ENCODE data around the gene HSP90AB1. TPM values are rescaled to one million over a fixed set of nuclear protein-coding genes. Genes with fewer than 3 reads are reported as not detected.

Gene HSP90AB1
- total and polyA plus RNA-seq, 11 donors: 375 to 1,040 (median 857) TPM

DNA sequence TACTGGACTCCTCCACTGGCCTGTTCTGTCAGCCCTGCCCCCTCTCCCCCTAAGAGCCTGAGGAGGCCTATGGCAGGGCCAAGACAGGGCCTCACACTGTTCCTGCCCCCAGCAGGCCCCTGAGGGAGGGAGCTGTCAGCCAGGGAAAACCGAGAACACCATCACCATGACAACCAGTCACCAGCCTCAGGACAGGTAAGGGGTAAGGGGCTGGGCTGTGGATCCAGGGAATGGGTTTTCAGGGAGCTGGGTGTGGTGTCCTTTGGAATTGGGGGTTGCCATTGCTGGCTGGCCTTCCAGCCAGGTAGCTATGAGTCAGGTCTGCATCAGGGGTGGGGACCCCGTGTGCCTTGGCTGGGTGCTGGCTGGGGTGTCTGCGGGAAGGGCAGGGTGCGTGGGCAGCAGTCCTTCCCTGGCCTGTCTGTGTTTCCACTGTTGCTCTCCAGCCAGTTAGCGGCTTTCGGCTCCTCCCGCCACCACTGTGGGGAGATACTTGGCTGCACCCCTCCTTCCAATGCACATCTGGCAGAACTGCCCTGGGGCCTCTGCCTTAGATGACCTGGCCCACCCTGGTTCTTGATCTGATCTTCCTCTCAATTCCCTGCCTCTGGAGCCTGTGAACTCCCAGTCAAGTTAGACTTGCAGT is 19.6 kb upstream of the HSP90AB1 start:
- ATAC-seq: peak in 2 of 4 donors; percentile 12 to 21
- H3K4me3 ChIP-seq: peak overlapping the region in 11 of 12 donors; percentile 12 to 56 (median 43)
- intact Hi-C loops (cut with DNase I): no loop called here
- peak overlapping the region; percentile 81 to 99 (median 92) for H3K27ac ChIP-seq
- peak in 2 of 5 donors; percentile 45 to 59 for DNase-seq
- 31 to 59% (median 44%) methylated on average over 4 to 7 of the region's 7 CpGs for WGBS, 4 donors
- no peak for TF ChIP-seq POLR2A (IDR thresholded peaks at IDR 0.05)
- TF ChIP-seq, protein P1, sequence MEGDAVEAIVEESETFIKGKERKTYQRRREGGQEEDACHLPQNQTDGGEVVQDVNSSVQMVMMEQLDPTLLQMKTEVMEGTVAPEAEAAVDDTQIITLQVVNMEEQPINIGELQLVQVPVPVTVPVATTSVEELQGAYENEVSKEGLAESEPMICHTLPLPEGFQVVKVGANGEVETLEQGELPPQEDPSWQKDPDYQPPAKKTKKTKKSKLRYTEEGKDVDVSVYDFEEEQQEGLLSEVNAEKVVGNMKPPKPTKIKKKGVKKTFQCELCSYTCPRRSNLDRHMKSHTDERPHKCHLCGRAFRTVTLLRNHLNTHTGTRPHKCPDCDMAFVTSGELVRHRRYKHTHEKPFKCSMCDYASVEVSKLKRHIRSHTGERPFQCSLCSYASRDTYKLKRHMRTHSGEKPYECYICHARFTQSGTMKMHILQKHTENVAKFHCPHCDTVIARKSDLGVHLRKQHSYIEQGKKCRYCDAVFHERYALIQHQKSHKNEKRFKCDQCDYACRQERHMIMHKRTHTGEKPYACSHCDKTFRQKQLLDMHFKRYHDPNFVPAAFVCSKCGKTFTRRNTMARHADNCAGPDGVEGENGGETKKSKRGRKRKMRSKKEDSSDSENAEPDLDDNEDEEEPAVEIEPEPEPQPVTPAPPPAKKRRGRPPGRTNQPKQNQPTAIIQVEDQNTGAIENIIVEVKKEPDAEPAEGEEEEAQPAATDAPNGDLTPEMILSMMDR (IDR thresholded peaks at IDR 0.05): no peak
- H3K27me3 ChIP-seq: no peaks in the 10 kb centered on the region
- H3K4me1 ChIP-seq: peaks cover 6 to 98% (median 69%) of the 10 kb centered on the region in 12 donors
- no peaks in the 10 kb centered on the region for H3K9me3 ChIP-seq
- H3K36me3 ChIP-seq: peaks cover 0 to 37% (median 28%) of the 10 kb centered on the region in 9 donors

DNA sequence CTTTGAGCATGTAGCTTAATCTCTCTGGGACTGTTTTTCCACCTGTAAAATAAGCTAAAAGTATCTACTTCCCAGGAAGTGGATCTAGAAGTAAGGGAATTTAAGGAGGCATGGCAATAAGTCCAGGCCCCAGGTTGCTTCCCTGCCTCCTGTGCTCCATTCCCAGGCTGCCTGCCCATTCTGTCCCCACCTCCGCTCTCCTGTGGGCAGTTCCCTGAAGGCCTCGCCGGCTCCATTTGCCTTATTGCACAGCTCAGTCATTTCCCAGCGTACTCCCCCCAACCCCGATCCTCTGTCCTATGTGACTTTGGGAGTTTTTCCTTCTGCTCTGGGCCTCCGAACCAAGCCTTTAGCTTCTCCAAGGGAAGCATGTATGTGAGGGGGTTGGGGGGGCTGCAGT is 18.9 kb upstream of the HSP90AB1 start:
- TF ChIP-seq, protein P1 (IDR thresholded peaks at IDR 0.05): no peak
- TF ChIP-seq POLR2A (IDR thresholded peaks at IDR 0.05): no peak
- intact Hi-C loops (cut with DNase I): no loop called here
- Histone ChIP-seq H3K4me1 (peaks cover 6 to 98% (median 68%) of the 10 kb centered on the region in 12 donors), H3K27me3 (no peaks in the 10 kb centered on the region), H3K27ac (peak overlapping the region; percentile 81 to 99 (median 92)), H3K9me3 (no peaks in the 10 kb centered on the region), H3K4me3 (peak overlapping the region in 9 of 12 donors; percentile 12 to 56 (median 48)), H3K36me3 (peaks cover 0 to 44% (median 36%) of the 10 kb centered on the region in 9 donors)
- DNase-seq: peak in 1 of 5 donors; percentile 42
- 54 to 66% (median 61%) methylated on average over 6 of the region's 6 CpGs for WGBS, 4 donors
- ATAC-seq: no peak

- intact Hi-C loops (cut with DNase I): no loop called here
- peak overlapping the region; percentile 81 to 99 (median 92) for H3K27ac ChIP-seq
- peak in 1 of 4 donors; percentile 1 for ATAC-seq
- H3K9me3 ChIP-seq: no peaks in the 10 kb centered on the region
- peaks cover 0 to 48% (median 38%) of the 10 kb centered on the region in 9 donors for H3K36me3 ChIP-seq
- peaks cover 6 to 100% (median 71%) of the 10 kb centered on the region in 12 donors for H3K4me1 ChIP-seq
- peak in 1 of 5 donors; percentile 30 for DNase-seq
- 29 to 81% (median 57%) methylated on average over 3 to 7 of the region's 7 CpGs for WGBS, 4 donors
- H3K4me3 ChIP-seq: peak overlapping the region in 7 of 12 donors; percentile 31 to 56 (median 48)
- H3K27me3 ChIP-seq: no peaks in the 10 kb centered on the region
- no peak for TF ChIP-seq POLR2A (IDR thresholded peaks at IDR 0.05)
- TF ChIP-seq, protein P1 (IDR thresholded peaks at IDR 0.05): no peak
These were observed 18.5 kb upstream of the HSP90AB1 start for GRCh38 chr6:44228433-44228832.

GRCh38 chr6:44228836-44229235 is 18.1 kb upstream of the HSP90AB1 start:
- Histone ChIP-seq H3K27me3 (no peaks in the 10 kb centered on the region), H3K27ac (peak overlapping the region; percentile 81 to 99 (median 92)), H3K4me1 (peaks cover 6 to 100% (median 74%) of the 10 kb centered on the region in 12 donors), H3K4me3 (peak overlapping the region in 6 of 12 donors; percentile 4 to 56 (median 49)), H3K9me3 (no peaks in the 10 kb centered on the region), H3K36me3 (peaks cover 0 to 52% (median 38%) of the 10 kb centered on the region in 9 donors)
- DNase-seq (no peak), ATAC-seq (no peak)
- TF ChIP-seq, protein P1 (IDR thresholded peaks at IDR 0.05): no peak
- no peak for TF ChIP-seq POLR2A (IDR thresholded peaks at IDR 0.05)
- intact Hi-C loops (cut with DNase I): no loop called here
- WGBS, 4 donors: 32 to 52% (median 44%) methylated on average over 5 of the region's 5 CpGs

Measured in heart left ventricle (tissue), 16 donors.